Ovary (tissue), 9 donors: ENCODE data around the gene MBD3L3. TPM values are rescaled to one million over a fixed set of nuclear protein-coding genes. Genes with fewer than 3 reads are reported as not detected.
"Not testable (repeated sequence)": the region's sequence is repeated elsewhere in the genome, so short reads cannot be mapped to it uniquely, and the experiment has no call there.

Experiments
- DNase-seq, 5 donors: peaks; one replicate each; pipeline ENCODE4 v3.0.0-alpha.2; 2019 to 2020
- H3K27ac ChIP-seq, 2 donors: fragments of 200-600 bp; one replicate each; pipeline versions ENCODE4 v1.5.1 to v1.8.0; 2019 to 2022
- H3K27me3 ChIP-seq: fragments of 200-600 bp; one replicate; pipeline ENCODE4 v1.8.0; 2022
- H3K36me3 ChIP-seq: fragments of 200-600 bp; sonication (generic); one replicate; pipeline ENCODE4 v1.5.1; 2019
- H3K4me1 ChIP-seq: one replicate; pipeline ENCODE4 v1.8.1; 2013; ENCODE audit warnings: mild to moderate bottlenecking, moderate library complexity; ENCODE audit not compliant: insufficient read depth
- H3K4me3 ChIP-seq: fragments of 200-600 bp; sonication (generic); one replicate; pipeline ENCODE4 v1.5.1; 2017
- H3K9me3 ChIP-seq, 2 donors: fragments of 200-600 bp in 1 of 2; sonication (generic) in 1 of 2; one replicate each; pipeline versions ENCODE4 v1.5.1 to v1.8.1; 2013 to 2019; ENCODE audit warnings: mild to moderate bottlenecking in 1 of 2, moderate library complexity in 1 of 2
- EP300 ChIP-seq: sonication (generic); formaldehyde crosslinking; IDR thresholded peaks from one replicate; pipeline ENCODE4 v1.6.1; 2017; ENCODE audit warnings: antibody characterized with exemption
- POLR2A ChIP-seq: fragments of 450-650 bp; IDR thresholded peaks from one replicate; pipeline ENCODE4 v1.6.1; 2017; ENCODE audit warnings: antibody characterized with exemption, mild to moderate bottlenecking, moderate library complexity
- WGBS, 3 donors: extraction: QIAGEN DNeasy Blood & Tissue Kit in 1 of 3; methylation state at CpG; one replicate each; pipeline versions ENCODE4 v1.1.5 to v1.1.7; 2013 to 2017; 5-methylcytosine and 5-hydroxymethylcytosine counted together
- intact Hi-C, 4 donors: fragments of 100-400 bp; cut with DNase I; formaldehyde crosslinking; loops; one replicate each; pipeline versions ENCODE4 v1.11.0 to v1.15.1; 2022 to 2023
- polyA plus RNA-seq, 2 donors: library from polyadenylated mRNA; stranded (reverse); fragments of 200-250 nt in 1 of 2; fragments of 350-450 nt in 1 of 2; fragmentation: Illumina TruSeq in 1 of 2; extraction: RNeasy Lipid Tissue Mini Kit (QIAGEN cat#74804) in 1 of 2; gene quantifications; one replicate each; pipeline ENCODE4 v1.2.3, GENCODE V29; 2013 to 2014
- total RNA-seq, 7 donors: library from RNA; depleted of rRNA in 2 of 7; stranded (reverse); fragments of >200 nt in 2 of 7; fragmentation: NEBNext Ultra II Directional in 3 of 7; extraction: Animal tissue kit (Norgen Biotek cat#: 25700) in 3 of 7; gene quantifications; one replicate each; pipeline versions ENCODE4 v1.1.0 to v1.2.4, GENCODE V29; 2016 to 2023
- TF ChIP-seq, protein P1 (sequence below), 3 donors: fragments of 450-650 bp in 2 of 3; fragments of 200-600 bp in 1 of 3; IDR thresholded peaks; one replicate each; pipeline versions ENCODE4 v1.5.1 to v1.8.0; 2016 to 2022; ENCODE audit warnings: antibody characterized with exemption in 3 of 3, mild to moderate bottlenecking in 1 of 3
- donor health status: DM: no; HTN: no; CAD: no; lungs with moderate emphysema.
- donor health status: DM: no; HTN: no; CAD: no.
- donor health status: Bipolar disorder and iron deficiency.
- donor health status: DM: yes; HTN: yes; CAD: no.
- donor health status: DM: no; HTN: no; CAD: no.
- donor health status: DM: yes; HTN: yes; CAD: no.

MBD3L3 gene
- total and polyA plus RNA-seq, 9 donors: not detected

DNA sequence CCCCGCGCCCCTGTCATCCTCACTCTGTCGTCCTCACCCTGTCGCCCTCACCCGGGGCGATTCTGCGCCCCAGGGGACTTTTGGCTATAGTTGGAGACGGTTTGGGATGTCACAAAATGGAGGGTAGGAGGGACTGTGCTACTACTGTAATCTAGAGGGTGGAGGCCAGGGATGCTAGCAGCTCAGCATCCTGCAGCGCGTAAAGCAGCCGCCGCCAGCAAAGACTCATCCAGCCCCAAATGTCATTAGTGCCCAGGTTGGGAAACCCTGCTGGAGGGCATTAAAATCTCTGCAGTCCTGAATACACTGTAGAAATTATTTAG is 11.4 kb upstream of the MBD3L3 start:
- intact Hi-C loops: no loop called here
- Histone ChIP-seq H3K27me3 (no peaks in the 10 kb centered on the region), H3K27ac (peak overlapping the region in 1 of 2 donors; percentile 58), H3K4me3 (peak overlapping the region; percentile 85), H3K36me3 (no peaks in the 10 kb centered on the region), H3K4me1 (peaks cover 2% of the 10 kb centered on the region), H3K9me3 (peaks cover 0 to 4% of the 10 kb centered on the region in 2 donors)
- TF ChIP-seq EP300 (no peak), POLR2A (no peak)
- TF ChIP-seq, protein P1, sequence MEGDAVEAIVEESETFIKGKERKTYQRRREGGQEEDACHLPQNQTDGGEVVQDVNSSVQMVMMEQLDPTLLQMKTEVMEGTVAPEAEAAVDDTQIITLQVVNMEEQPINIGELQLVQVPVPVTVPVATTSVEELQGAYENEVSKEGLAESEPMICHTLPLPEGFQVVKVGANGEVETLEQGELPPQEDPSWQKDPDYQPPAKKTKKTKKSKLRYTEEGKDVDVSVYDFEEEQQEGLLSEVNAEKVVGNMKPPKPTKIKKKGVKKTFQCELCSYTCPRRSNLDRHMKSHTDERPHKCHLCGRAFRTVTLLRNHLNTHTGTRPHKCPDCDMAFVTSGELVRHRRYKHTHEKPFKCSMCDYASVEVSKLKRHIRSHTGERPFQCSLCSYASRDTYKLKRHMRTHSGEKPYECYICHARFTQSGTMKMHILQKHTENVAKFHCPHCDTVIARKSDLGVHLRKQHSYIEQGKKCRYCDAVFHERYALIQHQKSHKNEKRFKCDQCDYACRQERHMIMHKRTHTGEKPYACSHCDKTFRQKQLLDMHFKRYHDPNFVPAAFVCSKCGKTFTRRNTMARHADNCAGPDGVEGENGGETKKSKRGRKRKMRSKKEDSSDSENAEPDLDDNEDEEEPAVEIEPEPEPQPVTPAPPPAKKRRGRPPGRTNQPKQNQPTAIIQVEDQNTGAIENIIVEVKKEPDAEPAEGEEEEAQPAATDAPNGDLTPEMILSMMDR (IDR thresholded peaks at IDR 0.05): no peak
- no peak for DNase-seq
- WGBS, 3 donors: 0 to 2% (median 1%) methylated on average over 12 of the region's 12 CpGs

GRCh38 chr19:7069042-7069903 is 10.8 kb upstream of the MBD3L3 start, which contains the start of gene ZNF557:
Gene ZNF557, plus strand, starts transcription at chr19:7069703. Its CDS starts 5,372 bp downstream, at chr19:7075075.
- intact Hi-C loops: no loop called here
- Histone ChIP-seq H3K9me3 (no peaks in the 10 kb centered on the region), H3K36me3 (no peaks in the 10 kb centered on the region), H3K4me1 (peaks cover 2% of the 10 kb centered on the region), H3K4me3 (peak within 1 kb of the TSS; percentile 85), H3K27me3 (no peaks in the 10 kb centered on the region), H3K27ac (peak within 1 kb of the TSS in 1 of 2 donors; percentile 58)
- DNase-seq: peak; percentile 98 to 99 (median 99)
- TF ChIP-seq POLR2A: peak; percentile 52
- no peak for TF ChIP-seq EP300
- WGBS, 3 donors: 1% methylated on average over 38 to 56 of the region's 56 CpGs

GRCh38 chr19:7068599-7068998 is 10.1 kb upstream of the MBD3L3 start:
- intact Hi-C loops: no loop called here
- WGBS, 3 donors: 68 to 83% (median 72%) methylated on average over 6 of the region's 6 CpGs
- Histone ChIP-seq H3K9me3 (no peaks in the 10 kb centered on the region), H3K27me3 (no peaks in the 10 kb centered on the region), H3K4me3 (no peak overlapping the region), H3K27ac (no peak overlapping the region), H3K4me1 (peaks cover 2% of the 10 kb centered on the region), H3K36me3 (no peaks in the 10 kb centered on the region)
- no peak for TF ChIP-seq POLR2A
- TF ChIP-seq, protein P1 (IDR thresholded peaks at IDR 0.05): no peak
- TF ChIP-seq EP300: no peak
- DNase-seq: no peak

DNA sequence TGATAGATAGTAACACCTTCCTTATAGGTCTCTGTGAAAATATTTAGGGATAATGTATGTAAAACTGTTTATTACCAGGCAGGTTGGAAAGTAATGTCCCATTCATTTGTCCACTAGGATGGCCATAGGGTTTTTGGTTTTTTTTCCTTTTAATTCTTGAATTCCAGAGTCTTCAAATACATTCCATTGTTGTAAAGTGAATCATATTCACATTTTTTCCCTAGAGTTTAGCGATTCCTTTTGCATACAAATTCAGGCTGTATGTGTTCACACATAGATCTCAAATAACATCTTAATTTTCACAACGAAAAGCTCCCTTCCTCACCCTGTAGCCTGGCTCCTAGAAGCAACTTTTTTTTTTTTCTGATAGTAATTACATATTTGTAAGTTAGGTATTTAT is 9.2 kb upstream of the MBD3L3 start:
- intact Hi-C loops: no loop called here
- H3K27me3 ChIP-seq: no peaks in the 10 kb centered on the region
- no peaks in the 10 kb centered on the region for H3K9me3 ChIP-seq
- DNase-seq: no peak
- no peaks in the 10 kb centered on the region for H3K36me3 ChIP-seq
- peaks cover 2% of the 10 kb centered on the region for H3K4me1 ChIP-seq
- no peak overlapping the region for H3K4me3 ChIP-seq
- no peak for TF ChIP-seq POLR2A
- TF ChIP-seq, protein P1 (IDR thresholded peaks at IDR 0.05): no peak
- no peak for TF ChIP-seq EP300
- 45 to 57% (median 53%) methylated on average over 2 of the region's 2 CpGs for WGBS, 3 donors
- no peak overlapping the region for H3K27ac ChIP-seq

DNA sequence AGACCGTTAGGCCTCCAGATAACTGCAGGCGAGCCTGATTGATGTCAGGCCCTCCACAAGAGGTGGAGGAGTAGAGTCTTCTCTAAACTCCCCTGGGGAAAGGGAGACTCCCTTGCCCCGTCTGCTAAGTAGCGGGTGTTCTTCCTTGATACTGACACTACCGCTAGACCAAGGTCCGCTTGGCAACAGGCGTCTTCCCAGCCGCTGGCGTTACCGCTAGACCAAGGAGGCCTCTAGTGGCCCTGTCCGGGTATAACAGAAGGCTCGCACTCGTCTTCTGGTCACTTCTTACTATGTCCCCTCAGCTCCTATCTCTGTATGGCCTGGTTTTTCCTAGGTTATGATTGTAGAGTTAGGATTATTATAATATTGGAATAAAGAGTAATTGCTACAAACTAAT is 8.6 kb upstream of the MBD3L3 start:
- H3K27ac ChIP-seq, H3K4me1 ChIP-seq, H3K36me3 ChIP-seq, H3K4me3 ChIP-seq, intact Hi-C loops, H3K27me3 ChIP-seq, H3K9me3 ChIP-seq, DNase-seq: not testable (repeated sequence)
- WGBS, 3 donors: 34 to 40% (median 40%) methylated on average over 13 of the region's 13 CpGs
